Measurements from ENCODE around the gene SLC25A10.

DNA sequence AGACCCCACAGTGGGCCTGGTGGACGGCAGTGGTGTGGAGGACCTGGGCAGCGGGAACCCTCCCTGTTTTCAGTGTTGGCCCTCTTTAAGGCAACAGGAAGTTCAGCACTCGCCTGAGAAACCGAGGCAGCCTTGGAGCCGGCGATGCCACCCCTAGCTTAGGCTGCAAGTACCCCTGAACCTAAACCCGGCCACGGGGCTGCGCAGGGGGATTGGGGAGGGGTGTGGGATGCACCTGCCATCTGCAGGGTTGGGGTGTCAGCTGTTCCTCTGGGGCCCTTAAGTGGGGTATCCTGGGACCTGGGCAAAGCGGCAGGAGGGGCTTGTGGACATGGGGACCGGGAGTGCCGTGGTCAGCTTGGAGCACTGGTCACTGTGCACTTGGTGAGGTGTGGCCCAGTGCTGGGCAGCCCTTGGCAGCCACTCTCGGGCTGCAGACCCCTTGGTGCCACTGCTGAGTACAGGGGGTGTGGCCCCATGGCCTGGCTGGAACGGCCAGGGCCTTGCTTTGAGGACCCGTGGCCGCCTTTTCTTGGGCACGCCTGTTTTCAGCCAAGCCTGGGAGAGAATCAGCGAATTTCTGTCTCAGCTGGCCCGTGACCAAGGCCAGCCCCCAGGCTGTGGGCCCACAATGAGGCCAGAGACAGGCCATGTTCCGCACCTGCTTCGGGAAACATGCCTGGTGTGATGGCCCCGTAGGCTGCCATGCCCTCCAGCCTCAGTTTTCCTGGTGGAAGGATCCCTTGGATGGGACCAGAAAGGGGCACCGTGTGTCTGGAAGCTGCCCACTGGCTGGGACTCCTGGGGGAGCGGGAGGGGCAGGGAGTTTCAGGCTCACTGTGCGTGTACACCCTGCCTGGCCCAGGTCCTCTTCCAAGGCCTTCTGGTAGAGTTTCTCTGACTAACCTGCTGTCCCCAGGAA is 4.1 kb upstream of the SLC25A10 start:
- TF ChIP-seq, protein P1, sequence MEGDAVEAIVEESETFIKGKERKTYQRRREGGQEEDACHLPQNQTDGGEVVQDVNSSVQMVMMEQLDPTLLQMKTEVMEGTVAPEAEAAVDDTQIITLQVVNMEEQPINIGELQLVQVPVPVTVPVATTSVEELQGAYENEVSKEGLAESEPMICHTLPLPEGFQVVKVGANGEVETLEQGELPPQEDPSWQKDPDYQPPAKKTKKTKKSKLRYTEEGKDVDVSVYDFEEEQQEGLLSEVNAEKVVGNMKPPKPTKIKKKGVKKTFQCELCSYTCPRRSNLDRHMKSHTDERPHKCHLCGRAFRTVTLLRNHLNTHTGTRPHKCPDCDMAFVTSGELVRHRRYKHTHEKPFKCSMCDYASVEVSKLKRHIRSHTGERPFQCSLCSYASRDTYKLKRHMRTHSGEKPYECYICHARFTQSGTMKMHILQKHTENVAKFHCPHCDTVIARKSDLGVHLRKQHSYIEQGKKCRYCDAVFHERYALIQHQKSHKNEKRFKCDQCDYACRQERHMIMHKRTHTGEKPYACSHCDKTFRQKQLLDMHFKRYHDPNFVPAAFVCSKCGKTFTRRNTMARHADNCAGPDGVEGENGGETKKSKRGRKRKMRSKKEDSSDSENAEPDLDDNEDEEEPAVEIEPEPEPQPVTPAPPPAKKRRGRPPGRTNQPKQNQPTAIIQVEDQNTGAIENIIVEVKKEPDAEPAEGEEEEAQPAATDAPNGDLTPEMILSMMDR (IDR thresholded peaks at IDR 0.05): no peak
- no peak for TF ChIP-seq EZH2 (IDR thresholded peaks at IDR 0.05)
